Cortex of kidney (tissue), 1 donor: ENCODE results near the gene PLCB1.

Experiments used
- DNase-seq: peaks from one replicate; lab custom pipeline; 2025; lab: John Stamatoyannopoulos, UW

Gene PLCB1

GRCh38 chr20:8129211-8129976, 2.7 kb upstream of the PLCB1 start:
- DNase-seq, result no peak

- no peak for DNase-seq
These were observed 1.1 kb upstream of the PLCB1 start for GRCh38 chr20:8130840-8131526.

GRCh38 chr20:8132484-8133309, 631 bp downstream of the PLCB1 start:
- no peak for DNase-seq

- no peak for DNase-seq
These were observed 1.3 kb downstream of the PLCB1 start for GRCh38 chr20:8133310-8133768.

GRCh38 chr20:8133851-8134451, 1.9 kb downstream of the PLCB1 start:
- no peak for DNase-seq

- no peak for DNase-seq
These were observed 7.8 kb downstream of the PLCB1 start for GRCh38 chr20:8139899-8140298.

GRCh38 chr20:8143474-8143873, 11.4 kb downstream of the PLCB1 start:
- DNase-seq, result no peak

GRCh38 chr20:8144282-8145245, 12.5 kb downstream of the PLCB1 start:
- DNase-seq, result no peak

- no peak for DNase-seq
These were observed 13.4 kb downstream of the PLCB1 start for GRCh38 chr20:8145246-8146168.

- no peak for DNase-seq
These were observed 15.4 kb downstream of the PLCB1 start for GRCh38 chr20:8147476-8147875.

- no peak for DNase-seq
These were observed 16.4 kb downstream of the PLCB1 start for GRCh38 chr20:8148501-8148900.

GRCh38 chr20:8150591-8150990, 18.5 kb downstream of the PLCB1 start:
- DNase-seq, result no peak

- DNase-seq, result no peak
These were observed 19.3 kb downstream of the PLCB1 start for GRCh38 chr20:8151372-8151771.

- no peak for DNase-seq
These were observed 20.1 kb downstream of the PLCB1 start for GRCh38 chr20:8152183-8152582.

- DNase-seq, result no peak
These were observed 20.8 kb downstream of the PLCB1 start for GRCh38 chr20:8152847-8153246.

- DNase-seq, result no peak
These were observed 21.3 kb downstream of the PLCB1 start for GRCh38 chr20:8153281-8153908.

- no peak for DNase-seq
These were observed 22.6 kb downstream of the PLCB1 start for GRCh38 chr20:8154638-8155037.

- DNase-seq, result no peak
These were observed 23.2 kb downstream of the PLCB1 start for GRCh38 chr20:8155229-8155628.

- no peak for DNase-seq
These were observed 23.7 kb downstream of the PLCB1 start for GRCh38 chr20:8155812-8156211.
